ENCODE results near the gene LIMA1.

DNA sequence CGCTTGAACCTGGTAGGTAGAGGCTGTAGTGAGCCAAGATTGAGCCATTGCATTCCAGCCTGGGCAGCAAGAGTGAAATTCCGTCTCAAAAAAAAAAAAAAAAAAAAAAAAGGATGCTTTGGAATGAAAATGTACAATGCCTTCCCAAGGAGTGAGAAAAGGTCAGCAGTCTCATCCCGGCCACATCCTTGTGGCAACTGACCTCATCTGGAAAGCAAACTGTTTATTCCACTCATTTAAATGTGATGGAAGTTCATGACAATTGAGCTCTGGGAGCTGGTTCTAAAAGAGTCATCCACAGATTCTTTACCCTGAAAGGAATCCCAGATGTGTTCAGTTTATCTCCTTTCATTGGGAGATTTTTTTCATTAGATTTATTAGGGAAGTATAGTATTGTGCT, 19.4 kb upstream of the LIMA1 start:
- TF ChIP-seq, protein P1, sequence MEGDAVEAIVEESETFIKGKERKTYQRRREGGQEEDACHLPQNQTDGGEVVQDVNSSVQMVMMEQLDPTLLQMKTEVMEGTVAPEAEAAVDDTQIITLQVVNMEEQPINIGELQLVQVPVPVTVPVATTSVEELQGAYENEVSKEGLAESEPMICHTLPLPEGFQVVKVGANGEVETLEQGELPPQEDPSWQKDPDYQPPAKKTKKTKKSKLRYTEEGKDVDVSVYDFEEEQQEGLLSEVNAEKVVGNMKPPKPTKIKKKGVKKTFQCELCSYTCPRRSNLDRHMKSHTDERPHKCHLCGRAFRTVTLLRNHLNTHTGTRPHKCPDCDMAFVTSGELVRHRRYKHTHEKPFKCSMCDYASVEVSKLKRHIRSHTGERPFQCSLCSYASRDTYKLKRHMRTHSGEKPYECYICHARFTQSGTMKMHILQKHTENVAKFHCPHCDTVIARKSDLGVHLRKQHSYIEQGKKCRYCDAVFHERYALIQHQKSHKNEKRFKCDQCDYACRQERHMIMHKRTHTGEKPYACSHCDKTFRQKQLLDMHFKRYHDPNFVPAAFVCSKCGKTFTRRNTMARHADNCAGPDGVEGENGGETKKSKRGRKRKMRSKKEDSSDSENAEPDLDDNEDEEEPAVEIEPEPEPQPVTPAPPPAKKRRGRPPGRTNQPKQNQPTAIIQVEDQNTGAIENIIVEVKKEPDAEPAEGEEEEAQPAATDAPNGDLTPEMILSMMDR (conservative IDR thresholded peaks at IDR 0.05; ENCODE audit: low read depth, low read length) = no peak
- TF ChIP-seq FOS (IDR thresholded peaks at IDR 0.05; ENCODE audit: low read depth, low read length) (no peak), RCOR1 (IDR thresholded peaks at IDR 0.05; ENCODE audit: insufficient replicate concordance, low read length) (no peak), CEBPB (IDR thresholded peaks at IDR 0.05; ENCODE audit: low read depth, low read length) (no peak), POLR2A (IDR thresholded peaks at IDR 0.05; ENCODE audit: low read depth, low read length) (no peak), BHLHE40 (IDR thresholded peaks at IDR 0.05; ENCODE audit: low read depth, low read length) (no peak), RAD21 (IDR thresholded peaks at IDR 0.05; ENCODE audit: low read length) (no peak)
- TF ChIP-seq, protein P2, sequence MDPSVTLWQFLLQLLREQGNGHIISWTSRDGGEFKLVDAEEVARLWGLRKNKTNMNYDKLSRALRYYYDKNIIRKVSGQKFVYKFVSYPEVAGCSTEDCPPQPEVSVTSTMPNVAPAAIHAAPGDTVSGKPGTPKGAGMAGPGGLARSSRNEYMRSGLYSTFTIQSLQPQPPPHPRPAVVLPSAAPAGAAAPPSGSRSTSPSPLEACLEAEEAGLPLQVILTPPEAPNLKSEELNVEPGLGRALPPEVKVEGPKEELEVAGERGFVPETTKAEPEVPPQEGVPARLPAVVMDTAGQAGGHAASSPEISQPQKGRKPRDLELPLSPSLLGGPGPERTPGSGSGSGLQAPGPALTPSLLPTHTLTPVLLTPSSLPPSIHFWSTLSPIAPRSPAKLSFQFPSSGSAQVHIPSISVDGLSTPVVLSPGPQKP (IDR thresholded peaks at IDR 0.05; ENCODE audit: borderline replicate concordance, low read depth, low read length) = no peak
- TF ChIP-seq, protein P3, sequence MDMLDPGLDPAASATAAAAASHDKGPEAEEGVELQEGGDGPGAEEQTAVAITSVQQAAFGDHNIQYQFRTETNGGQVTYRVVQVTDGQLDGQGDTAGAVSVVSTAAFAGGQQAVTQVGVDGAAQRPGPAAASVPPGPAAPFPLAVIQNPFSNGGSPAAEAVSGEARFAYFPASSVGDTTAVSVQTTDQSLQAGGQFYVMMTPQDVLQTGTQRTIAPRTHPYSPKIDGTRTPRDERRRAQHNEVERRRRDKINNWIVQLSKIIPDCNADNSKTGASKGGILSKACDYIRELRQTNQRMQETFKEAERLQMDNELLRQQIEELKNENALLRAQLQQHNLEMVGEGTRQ (IDR thresholded peaks at IDR 0.05; ENCODE audit: low read depth, low read length) = no peak

All from IMR-90 (cell line).